Mesenchymal stem cell (in vitro differentiated cells and primary cell): Measurements from ENCODE around the gene PML.
"Not testable (repeated sequence)": the region's sequence is repeated elsewhere in the genome, so short reads cannot be mapped to it uniquely, and the experiment has no call there.

Experiments
- DNase-seq: peaks from one replicate; pipeline ENCODE4 v3.0.0-alpha.2; 2013
- H2AFZ ChIP-seq: one replicate; pipeline ENCODE4 v1.6.1; 2013; ENCODE audit warnings: low read depth, mild to moderate bottlenecking, control low read depth, inconsistent platforms, low read length, moderate library complexity
- H2AK5ac ChIP-seq: 2 replicates; pipeline ENCODE4 v1.6.1; 2013; ENCODE audit warnings: low read length, moderate library complexity, mild to moderate bottlenecking, inconsistent platforms; ENCODE audit not compliant: severe bottlenecking
- H2BK120ac ChIP-seq: one replicate; pipeline ENCODE4 v1.6.1; 2013; ENCODE audit warnings: low read depth, mild to moderate bottlenecking, inconsistent platforms, low read length, moderate library complexity
- H2BK12ac ChIP-seq, 2 experiments: one replicate each; pipeline ENCODE4 v1.6.1; 2013; ENCODE audit warnings: inconsistent platforms in 2 of 2, low read length in 2 of 2, mild to moderate bottlenecking in 2 of 2, moderate library complexity in 2 of 2, control low read depth in 1 of 2
- H2BK15ac ChIP-seq: one replicate; pipeline ENCODE4 v1.6.1; 2013; ENCODE audit warnings: mild to moderate bottlenecking, low read depth, inconsistent platforms; ENCODE audit not compliant: poor library complexity, severe bottlenecking
- H2BK5ac ChIP-seq: 2 replicates; pipeline ENCODE4 v1.6.1; 2013; ENCODE audit warnings: low read depth, mild to moderate bottlenecking, low read length, control low read depth, inconsistent platforms; ENCODE audit not compliant: poor library complexity, severe bottlenecking
- H3K14ac ChIP-seq, 2 experiments: one replicate each; pipeline ENCODE4 v1.6.1; 2013; ENCODE audit warnings: inconsistent platforms in 2 of 2, low read length in 2 of 2, control low read depth in 1 of 2, mild to moderate bottlenecking in 1 of 2, moderate library complexity in 1 of 2
- H3K18ac ChIP-seq, 2 experiments: one replicate each; pipeline ENCODE4 v1.6.1; 2013; ENCODE audit warnings: inconsistent platforms in 2 of 2, low read length in 2 of 2, control low read depth in 1 of 2, low read depth in 1 of 2, mild to moderate bottlenecking in 1 of 2
- H3K23ac ChIP-seq, 2 experiments: one replicate each; pipeline ENCODE4 v1.6.1; 2013; ENCODE audit warnings: inconsistent platforms in 2 of 2, low read length in 2 of 2, mild to moderate bottlenecking in 2 of 2, moderate library complexity in 2 of 2, control low read depth in 1 of 2
- H3K27ac ChIP-seq: 2 replicates; pipeline ENCODE4 v1.5.1; 2013; ENCODE audit warnings: mild to moderate bottlenecking, moderate library complexity, low read length, control low read depth, inconsistent platforms; ENCODE audit not compliant: poor library complexity, severe bottlenecking
- H3K27me3 ChIP-seq, 2 experiments: 2 replicates each; pipeline versions ENCODE4 v1.6.1 to v1.7.0; 2013; ENCODE audit warnings: low read length in 2 of 2, mild to moderate bottlenecking in 2 of 2, moderate library complexity in 2 of 2, control low read depth in 1 of 2, inconsistent platforms in 1 of 2; ENCODE audit not compliant: control insufficient read depth in 1 of 2, insufficient read depth in 1 of 2
- H3K36me3 ChIP-seq, 2 experiments: 2 replicates each; pipeline versions ENCODE4 v1.6.1 to v1.7.0; 2013; ENCODE audit warnings: low read length in 2 of 2, control low read depth in 1 of 2, inconsistent platforms in 1 of 2, low read depth in 1 of 2, mild to moderate bottlenecking in 1 of 2; ENCODE audit not compliant: insufficient read depth in 2 of 2, control insufficient read depth in 1 of 2
- H3K4ac ChIP-seq, 2 experiments: one replicate each; pipeline ENCODE4 v1.6.1; 2013; ENCODE audit warnings: inconsistent platforms in 2 of 2, low read length in 2 of 2, mild to moderate bottlenecking in 2 of 2, moderate library complexity in 2 of 2, control low read depth in 1 of 2, low read depth in 1 of 2
- H3K4me1 ChIP-seq: 2 replicates; pipeline ENCODE4 v1.6.1; 2013; ENCODE audit warnings: low read depth, low read length, control low read depth; ENCODE audit not compliant: control insufficient read depth, insufficient read depth
- H3K4me2 ChIP-seq: 2 replicates; pipeline ENCODE4 v1.6.1; 2013; ENCODE audit warnings: low read length, mild to moderate bottlenecking, inconsistent platforms; ENCODE audit not compliant: poor library complexity, severe bottlenecking
- H3K4me3 ChIP-seq, 2 experiments: 2 replicates each; pipeline versions ENCODE4 v1.5.1 to v1.7.0; 2013; ENCODE audit warnings: low read length in 2 of 2, mild to moderate bottlenecking in 2 of 2, control low read depth in 1 of 2, low read depth in 1 of 2; ENCODE audit not compliant: insufficient read depth in 1 of 2
- H3K79me1 ChIP-seq: replicated peaks from 2 replicates; pipeline ENCODE4 v1.6.1; 2013; ENCODE audit warnings: mild to moderate bottlenecking, control low read depth, low read length, inconsistent platforms; ENCODE audit not compliant: poor library complexity, severe bottlenecking
- H3K9ac ChIP-seq: 2 replicates; pipeline ENCODE4 v1.7.0; 2013; ENCODE audit warnings: mild to moderate bottlenecking, low read length, moderate library complexity
- H3K9me3 ChIP-seq: 2 replicates; pipeline ENCODE4 v1.7.0; 2013; ENCODE audit warnings: mild to moderate bottlenecking, low read length; ENCODE audit not compliant: control insufficient read depth
- H4K8ac ChIP-seq: one replicate; pipeline ENCODE4 v1.6.1; 2013; ENCODE audit warnings: inconsistent platforms, mild to moderate bottlenecking, low read length, moderate library complexity
- H4K91ac ChIP-seq: one replicate; pipeline ENCODE4 v1.6.1; 2013; ENCODE audit warnings: mild to moderate bottlenecking, low read length, inconsistent platforms
- WGBS: methylation state at CpG from one replicate; pipeline ENCODE4 v1.1.7; 2013; ENCODE audit warnings: mixed read lengths; 5-methylcytosine and 5-hydroxymethylcytosine counted together

Gene PML

DNA sequence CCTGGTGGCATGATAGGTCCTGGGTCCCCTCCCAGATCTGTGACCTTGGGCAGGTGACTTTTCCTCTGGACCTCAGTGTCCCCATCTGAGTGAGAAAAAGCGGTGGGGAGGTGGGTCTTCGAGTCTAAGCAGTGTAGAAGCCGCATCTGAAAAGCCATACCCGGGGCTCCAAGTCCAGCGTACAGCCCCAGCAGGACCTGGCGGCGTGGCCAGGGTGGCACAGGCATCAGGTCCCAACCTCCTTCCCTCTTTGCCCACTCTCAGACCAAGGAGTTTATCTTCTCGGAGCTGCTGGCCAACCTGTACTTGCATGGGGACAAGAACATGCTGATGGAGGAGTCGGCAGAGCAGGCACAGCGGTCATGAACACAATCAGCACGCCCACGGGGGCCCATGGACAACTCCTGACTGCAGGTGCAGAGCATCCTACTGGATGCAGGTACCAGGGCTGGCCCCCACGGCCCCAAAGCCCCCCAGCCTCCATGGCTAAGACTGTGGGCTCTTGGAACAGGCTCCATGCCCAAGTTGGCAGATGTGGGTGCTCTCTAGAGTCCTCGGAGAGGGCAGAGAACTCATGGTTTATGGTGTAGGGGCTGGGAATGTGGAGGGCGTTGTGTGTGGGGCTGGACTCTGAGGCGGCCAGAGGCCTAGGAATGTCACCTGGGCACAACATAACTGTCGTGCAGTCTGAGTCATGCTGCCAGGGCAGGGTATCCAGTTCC is 69.1 kb downstream of the PML start:
- H3K27ac ChIP-seq, H3K4me2 ChIP-seq, H3K18ac ChIP-seq: not testable (repeated sequence)

DNA sequence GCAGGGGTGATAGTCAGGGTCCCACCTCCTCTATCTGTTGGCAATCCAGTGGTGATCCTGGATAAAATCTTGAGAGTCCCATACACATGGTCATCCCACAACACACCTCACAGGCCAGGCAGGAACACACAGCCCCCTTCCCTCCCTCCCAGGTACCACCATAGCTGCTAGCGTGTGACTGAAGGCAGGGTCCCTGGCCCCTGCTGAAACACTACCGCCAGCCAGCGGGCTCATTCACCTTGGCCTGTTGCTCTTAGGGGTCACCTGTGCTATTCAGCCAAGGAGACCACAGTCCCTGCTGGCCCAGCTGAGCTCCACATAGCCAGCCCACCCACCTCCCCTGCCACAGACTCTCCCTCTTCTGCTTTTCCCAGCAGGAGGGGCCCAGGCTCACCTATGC is 69.7 kb downstream of the PML start:
- H3K79me1 ChIP-seq, H2BK120ac ChIP-seq, H3K36me3 ChIP-seq, H3K4me3 ChIP-seq, DNase-seq, H2BK15ac ChIP-seq, H2AFZ ChIP-seq, H3K9me3 ChIP-seq, H4K8ac ChIP-seq, H4K91ac ChIP-seq, H2AK5ac ChIP-seq, H2BK12ac ChIP-seq, H3K9ac ChIP-seq, H3K4me2 ChIP-seq, H3K23ac ChIP-seq, H3K27ac ChIP-seq, H3K4me1 ChIP-seq, H3K14ac ChIP-seq, H3K18ac ChIP-seq, H2BK5ac ChIP-seq, H3K4ac ChIP-seq: not testable (repeated sequence)
- WGBS: 96% methylated on average over 3 of the region's 3 CpGs
- H3K27me3 ChIP-seq: peaks cover 12 to 15% of the 10 kb centered on the region in 2 experiments

More for the DNA sequence above, 69.1 kb downstream of the PML start:
- not testable (repeated sequence) for H3K4me1 ChIP-seq, H4K8ac ChIP-seq, H2BK5ac ChIP-seq, H2AFZ ChIP-seq, H3K36me3 ChIP-seq, H3K14ac ChIP-seq, H3K4me3 ChIP-seq, H2AK5ac ChIP-seq, H3K79me1 ChIP-seq, H2BK12ac ChIP-seq, H3K9ac ChIP-seq, H3K9me3 ChIP-seq, H2BK15ac ChIP-seq, H3K4ac ChIP-seq, H2BK120ac ChIP-seq, H3K23ac ChIP-seq, DNase-seq, H4K91ac ChIP-seq
- 100% methylated on average over 1 of the region's 17 CpGs for WGBS
- peaks cover 16 to 18% of the 10 kb centered on the region in 2 experiments for H3K27me3 ChIP-seq

DNA sequence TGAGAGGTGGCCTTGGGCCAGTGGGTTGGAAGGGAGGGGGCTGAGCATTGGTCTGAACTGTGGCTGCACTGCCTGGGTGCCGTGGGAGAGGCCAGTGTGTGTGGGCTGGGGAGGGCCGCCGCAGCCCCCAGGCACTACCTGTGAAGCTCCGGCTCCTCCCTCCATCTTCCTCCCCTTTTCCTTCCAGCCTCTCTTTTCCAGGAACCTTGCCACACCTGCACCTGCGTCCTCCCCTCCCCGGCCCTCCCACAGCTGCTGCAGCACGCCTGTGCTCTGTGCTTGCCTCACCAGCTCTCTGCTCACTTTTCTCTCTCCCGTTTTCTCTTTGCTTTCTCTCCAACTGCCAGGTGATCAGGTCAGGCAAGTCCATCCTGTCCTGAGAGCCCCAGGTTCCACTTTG is 70.3 kb downstream of the PML start:
- H3K14ac ChIP-seq, H2AFZ ChIP-seq, H3K18ac ChIP-seq, DNase-seq, H2AK5ac ChIP-seq, H2BK120ac ChIP-seq, H4K8ac ChIP-seq, H2BK15ac ChIP-seq, H2BK5ac ChIP-seq, H3K36me3 ChIP-seq, H3K4me2 ChIP-seq, H3K9me3 ChIP-seq, H3K4me1 ChIP-seq, H3K9ac ChIP-seq, H4K91ac ChIP-seq, H2BK12ac ChIP-seq, H3K27ac ChIP-seq, H3K79me1 ChIP-seq, H3K4me3 ChIP-seq, H3K23ac ChIP-seq, H3K4ac ChIP-seq: not testable (repeated sequence)
- WGBS: 73% methylated on average over 8 of the region's 8 CpGs
- H3K27me3 ChIP-seq: peaks cover 10 to 11% of the 10 kb centered on the region in 2 experiments

DNA sequence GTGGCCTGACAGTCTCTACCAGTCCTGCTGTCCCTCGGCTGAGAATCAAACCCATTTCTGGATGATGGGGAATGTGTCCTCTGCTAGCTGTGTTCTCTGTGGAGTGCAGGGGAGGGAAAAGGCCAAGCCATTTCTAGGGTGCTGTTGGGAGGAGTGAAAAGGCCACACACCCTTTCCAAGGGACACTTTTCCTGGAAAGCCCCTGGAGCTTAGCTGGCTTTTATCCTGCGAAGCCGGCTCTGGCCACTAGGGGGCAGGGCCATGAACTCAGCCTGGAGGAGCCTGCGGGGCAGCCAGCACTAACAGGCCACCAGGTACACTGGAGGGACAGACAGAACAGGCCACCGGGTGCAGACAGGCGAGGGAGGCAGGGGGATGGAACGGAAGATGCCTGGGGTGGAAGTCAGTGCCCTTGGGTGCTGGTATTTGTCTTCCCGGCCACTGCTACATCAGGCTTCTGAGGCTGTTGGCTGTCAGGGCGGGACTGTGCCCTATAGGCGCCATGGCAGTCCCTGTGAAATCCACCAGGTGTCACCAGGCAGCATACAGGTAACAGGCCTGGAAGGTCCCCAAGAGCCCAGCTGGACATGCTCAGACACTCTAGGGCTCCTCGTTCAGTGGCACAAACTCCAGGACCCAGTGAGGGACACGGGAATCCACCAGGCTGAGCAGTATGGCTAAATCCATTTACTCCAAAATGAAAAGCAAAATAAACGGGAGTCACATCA is 71.3 kb downstream of the PML start:
- not testable (repeated sequence) for H3K4me3 ChIP-seq, H3K9me3 ChIP-seq, H2BK12ac ChIP-seq, DNase-seq, H3K23ac ChIP-seq, H3K79me1 ChIP-seq, H3K18ac ChIP-seq, H3K27ac ChIP-seq, H3K9ac ChIP-seq, H3K4me2 ChIP-seq, H4K8ac ChIP-seq, H2BK120ac ChIP-seq, H3K27me3 ChIP-seq, H3K4me1 ChIP-seq, H3K36me3 ChIP-seq, H3K14ac ChIP-seq, H2AFZ ChIP-seq, H2AK5ac ChIP-seq, H2BK15ac ChIP-seq, H2BK5ac ChIP-seq, H4K91ac ChIP-seq, H3K4ac ChIP-seq
- WGBS: no CpG with 5 or more reads among the region's 13 CpGs
